ENCODE data around the gene ALKBH6. TPM values are rescaled to one million over a fixed set of nuclear protein-coding genes. Genes with fewer than 3 reads are reported as not detected.

The ALKBH6 gene
- total RNA-seq, 1 experiment from 2014 or later: 13.9 TPM

DNA sequence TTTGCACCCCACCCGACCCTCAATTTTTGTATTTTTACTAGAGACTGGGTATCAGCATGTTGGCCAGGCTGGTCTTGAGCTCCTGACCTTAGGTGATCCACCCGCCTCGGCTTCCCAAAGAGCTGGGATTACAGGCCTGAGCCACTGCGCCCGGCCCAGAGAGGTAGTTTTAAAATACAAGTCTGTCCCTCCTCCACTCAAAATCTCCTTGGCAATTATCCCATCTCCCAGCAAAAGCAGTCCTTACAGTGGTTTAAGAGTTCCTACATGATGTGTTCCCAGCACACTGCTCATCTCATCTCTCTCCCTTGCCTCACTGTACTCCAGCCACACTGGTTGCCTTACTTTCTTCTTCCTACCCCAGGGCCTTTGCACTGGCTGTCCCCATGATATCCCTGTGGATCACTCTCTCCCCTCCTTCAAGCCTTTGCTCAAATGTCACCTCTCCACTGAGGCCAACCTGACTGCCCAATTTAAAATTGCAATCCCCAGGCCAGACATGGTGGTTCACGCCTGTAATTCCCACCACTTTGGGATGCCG is 53.5 kb downstream of the ALKBH6 start:
- DNase-seq (ENCODE audit: low read depth): no peak

DNA sequence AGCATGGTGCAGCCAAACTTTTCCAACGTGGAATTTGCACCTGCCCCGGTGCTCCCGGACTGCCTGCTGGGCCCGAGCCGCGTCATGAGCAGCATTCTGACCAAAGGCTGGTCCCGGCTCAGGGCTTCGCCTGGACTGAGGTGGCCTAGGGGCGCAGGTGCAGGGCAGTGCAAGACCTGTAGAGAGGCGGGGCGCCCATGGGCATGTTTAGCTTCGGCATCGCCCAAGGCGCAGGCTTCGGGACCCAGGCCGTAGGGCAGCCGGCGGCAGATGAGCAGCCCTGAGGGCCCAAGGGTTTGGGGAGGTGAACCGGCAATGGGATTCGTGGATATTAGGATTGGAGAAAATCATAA is 54.1 kb downstream of the ALKBH6 start:
- DNase-seq (ENCODE audit: low read depth): no peak

Other genes with a start within 250 kb of the ALKBH6 start
- gene ARHGAP33, start 238.6 kb downstream of the ALKBH6 start, total RNA-seq (2014; rRNA removed; shearing (Covaris generic)): 1.3 and 1.8 TPM in 2 replicates
- not detected in 2 replicates for gene PRODH2, start 201.4 kb downstream of the ALKBH6 start, total RNA-seq (2014; rRNA removed; shearing (Covaris generic))
- gene NPHS1, start 161.7 kb downstream of the ALKBH6 start, total RNA-seq (2014; rRNA removed; shearing (Covaris generic)): not detected in 2 replicates
- not detected in 2 replicates for gene KIRREL2, start 157.3 kb downstream of the ALKBH6 start, total RNA-seq (2014; rRNA removed; shearing (Covaris generic))
- 1.6 and 6.6 TPM in 2 replicates for gene APLP1, start 145.6 kb downstream of the ALKBH6 start, total RNA-seq (2014; rRNA removed; shearing (Covaris generic))
- 5.8 and 5.9 TPM in 2 replicates for gene NFKBID, start 113.7 kb downstream of the ALKBH6 start, total RNA-seq (2014; rRNA removed; shearing (Covaris generic))
- gene HCST, start 111.7 kb downstream of the ALKBH6 start, total RNA-seq (2014; rRNA removed; shearing (Covaris generic)): not detected in 2 replicates
- not detected in 2 replicates for gene TYROBP, start 105.9 kb downstream of the ALKBH6 start, total RNA-seq (2014; rRNA removed; shearing (Covaris generic))
- 1.9 and 3.4 TPM in 2 replicates for gene LRFN3, start 77.8 kb downstream of the ALKBH6 start, total RNA-seq (2014; rRNA removed; shearing (Covaris generic))
- 18.0 and 22.9 TPM in 2 replicates for gene SDHAF1, start 19.0 kb downstream of the ALKBH6 start, total RNA-seq (2014; rRNA removed; shearing (Covaris generic))
- gene SYNE4, start 5.4 kb downstream of the ALKBH6 start, total RNA-seq (2014; rRNA removed; shearing (Covaris generic)): not detected in 2 replicates
- 0.45 TPM in 1 of 2 replicates, not detected in the other for gene CLIP3, start 18.7 kb upstream of the ALKBH6 start, total RNA-seq (2014; rRNA removed; shearing (Covaris generic))
- 2.4 and 2.6 TPM in 2 replicates for gene THAP8, start 40.1 kb upstream of the ALKBH6 start, total RNA-seq (2014; rRNA removed; shearing (Covaris generic))
- 17.4 and 20.2 TPM in 2 replicates for gene WDR62, start 40.7 kb upstream of the ALKBH6 start, total RNA-seq (2014; rRNA removed; shearing (Covaris generic))
- not detected in 2 replicates for gene OVOL3, start 96.9 kb upstream of the ALKBH6 start, total RNA-seq (2014; rRNA removed; shearing (Covaris generic))
- 124 and 135 TPM in 2 replicates for gene POLR2I, start 100.7 kb upstream of the ALKBH6 start, total RNA-seq (2014; rRNA removed; shearing (Covaris generic))
- 176 and 193 TPM in 2 replicates for gene TBCB, start 101.3 kb upstream of the ALKBH6 start, total RNA-seq (2014; rRNA removed; shearing (Covaris generic))
- gene CAPNS1, start 125.9 kb upstream of the ALKBH6 start, total RNA-seq (2014; rRNA removed; shearing (Covaris generic)): 391 and 431 TPM in 2 replicates
- not detected in 2 replicates for gene COX7A1, start 138.2 kb upstream of the ALKBH6 start, total RNA-seq (2014; rRNA removed; shearing (Covaris generic))
- gene ZNF565, start 200.5 kb upstream of the ALKBH6 start, total RNA-seq (2014; rRNA removed; shearing (Covaris generic)): 0.90 and 2.2 TPM in 2 replicates
- 78.2 and 94.5 TPM in 2 replicates for gene ZNF146, start 200.9 kb upstream of the ALKBH6 start, total RNA-seq (2014; rRNA removed; shearing (Covaris generic))

Data from HT1080 (cell line).